ACC112 (cell line): ENCODE results near the gene GALT.

ENCODE experiments used
- H2AFZ ChIP-seq: fragments of 200-600 bp; sonication (generic); one replicate; pipeline ENCODE4 v1.6.0; 2017; ENCODE audit warnings: antibody characterized with exemption, low read length; ENCODE audit not compliant: unreplicated experiment
- H3K27ac ChIP-seq: fragments of 200-600 bp; sonication (generic); 2 replicates; pipeline ENCODE4 v1.5.1; 2014; ENCODE audit warnings: low read depth, mild to moderate bottlenecking, antibody characterized with exemption, low read length, moderate library complexity
- H3K27me3 ChIP-seq: fragments of 200-600 bp; sonication (generic); 2 replicates; pipeline ENCODE4 v1.6.1; 2014; ENCODE audit warnings: mild to moderate bottlenecking, antibody characterized with exemption, low read length, moderate library complexity, mixed read lengths; ENCODE audit not compliant: insufficient read depth
- H3K36me3 ChIP-seq: fragments of 200-600 bp; sonication (generic); 2 replicates; pipeline ENCODE4 v1.6.1; 2016; ENCODE audit warnings: mild to moderate bottlenecking, antibody characterized with exemption, low read length, moderate library complexity, mixed read lengths; ENCODE audit not compliant: insufficient read depth
- H3K4me1 ChIP-seq: fragments of 200-600 bp; sonication (generic); one replicate; pipeline ENCODE4 v1.6.1; 2016; ENCODE audit warnings: low read length, mixed read lengths; ENCODE audit not compliant: insufficient read depth, unreplicated experiment, control insufficient read depth
- H3K4me3 ChIP-seq: fragments of 200-600 bp; sonication (generic); 2 replicates; pipeline ENCODE4 v1.5.1; 2014; ENCODE audit warnings: mild to moderate bottlenecking, low read depth, low read length
- H3K79me2 ChIP-seq: fragments of 200-600 bp; sonication (generic); one replicate; pipeline ENCODE4 v1.6.0; 2016; ENCODE audit warnings: low read length; ENCODE audit not compliant: control insufficient read depth, unreplicated experiment, insufficient read depth

GALT gene

DNA sequence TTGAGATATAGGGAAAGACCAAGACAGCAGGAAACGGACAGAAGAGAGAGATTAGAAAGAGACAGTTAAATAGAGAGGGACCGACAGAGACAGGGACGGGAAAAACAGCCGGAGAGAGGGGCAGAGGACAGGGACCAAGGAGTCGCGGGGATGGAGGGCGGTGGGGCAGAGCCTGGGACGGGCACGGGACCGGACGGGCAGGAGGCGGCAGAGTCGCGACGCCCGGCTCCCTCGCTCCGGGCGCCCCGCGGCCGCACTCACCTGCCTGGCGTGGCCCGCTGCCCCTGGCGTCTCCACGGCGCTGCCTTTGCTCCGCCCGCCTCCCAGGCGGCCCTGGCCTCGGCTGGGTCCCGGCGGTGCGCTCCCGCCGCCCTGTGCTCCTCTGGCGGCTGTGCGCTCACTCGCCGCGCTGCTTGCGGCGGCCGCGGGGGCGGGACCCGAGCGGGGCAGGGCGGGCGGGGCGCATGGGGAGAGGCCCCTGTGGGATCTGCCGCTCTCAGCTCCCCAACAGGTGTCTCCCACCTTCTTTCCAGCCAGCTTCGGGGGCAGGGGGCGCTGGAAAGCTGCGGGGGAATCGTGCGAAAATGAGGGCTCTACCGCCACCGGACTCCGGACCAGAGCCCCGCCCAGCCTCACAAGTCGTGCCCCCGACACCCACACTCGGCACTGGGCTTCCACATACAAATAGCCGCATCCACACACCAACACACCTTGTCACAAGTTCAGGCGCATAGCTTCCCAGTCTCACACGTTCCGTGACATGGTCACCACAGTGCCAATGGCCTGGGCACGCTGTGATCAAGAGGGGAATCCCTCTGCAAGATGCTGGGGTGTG is 17.6 kb upstream of the GALT start, which contains the start of gene ARID3C:
Gene ARID3C (minus strand): TSS at position 411 of the 835 bp plus-strand sequence. CDS start 1,052 bp downstream, outside the sequence.
- no peak within 1 kb of the TSS for H3K27ac ChIP-seq
- no peaks in the 10 kb centered on the region for H3K79me2 ChIP-seq
- H2AFZ ChIP-seq, result peak within 1 kb of the TSS; percentile 32
- H3K4me3 ChIP-seq, result peak within 1 kb of the TSS; percentile 69
- H3K4me1 ChIP-seq, result peaks cover 4% of the 10 kb centered on the region
- H3K27me3 ChIP-seq, result peaks cover 65% of the 10 kb centered on the region
- no peaks in the 10 kb centered on the region for H3K36me3 ChIP-seq

GRCh38 chr9:34629491-34629808 is 17.0 kb upstream of the GALT start:
- Histone ChIP-seq H3K27ac (no peak overlapping the region), H2AFZ (no peak overlapping the region), H3K36me3 (no peaks in the 10 kb centered on the region), H3K79me2 (no peaks in the 10 kb centered on the region), H3K27me3 (peaks cover 59% of the 10 kb centered on the region), H3K4me3 (peak overlapping the region; percentile 69), H3K4me1 (peaks cover 4% of the 10 kb centered on the region)

- peaks cover 48% of the 10 kb centered on the region for H3K27me3 ChIP-seq
Measured at GRCh38 chr9:34630402-34631154, 15.9 kb upstream of the GALT start.

DNA sequence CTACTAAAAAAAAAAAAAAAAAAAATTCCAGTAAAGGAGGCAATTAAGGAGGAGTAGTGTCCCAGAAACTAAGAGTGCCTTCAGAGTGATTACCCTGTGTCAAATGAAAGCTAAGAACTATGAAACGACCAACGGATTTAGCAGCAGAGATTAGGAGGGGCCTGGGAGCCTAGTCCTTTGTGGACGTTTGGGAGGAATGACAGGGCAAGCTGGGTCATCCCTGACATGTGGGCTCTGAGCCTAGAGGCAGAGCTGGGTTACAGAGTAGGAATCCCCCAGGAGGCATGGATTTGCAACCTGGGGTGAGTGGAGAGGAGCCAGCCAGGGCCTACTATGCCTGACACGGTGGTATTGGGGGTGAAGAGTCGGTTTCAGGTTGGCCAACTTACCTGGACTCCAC is 13.3 kb upstream of the GALT start:
- no peak overlapping the region for H3K4me3 ChIP-seq
- no peaks in the 10 kb centered on the region for H3K36me3 ChIP-seq
- H3K27me3 ChIP-seq, result peaks cover 23% of the 10 kb centered on the region
- peaks cover 15% of the 10 kb centered on the region for H3K4me1 ChIP-seq
- peaks cover 23% of the 10 kb centered on the region for H3K79me2 ChIP-seq
- H3K27ac ChIP-seq, result no peak overlapping the region
- no peak overlapping the region for H2AFZ ChIP-seq

More at GRCh38 chr9:34630402-34631154, 15.9 kb upstream of the GALT start:
- H3K4me3 ChIP-seq, result no peak overlapping the region
- peaks cover 8% of the 10 kb centered on the region for H3K4me1 ChIP-seq
- H3K79me2 ChIP-seq, result peaks cover 5% of the 10 kb centered on the region
- H3K36me3 ChIP-seq, result no peaks in the 10 kb centered on the region
- H2AFZ ChIP-seq, result no peak overlapping the region
- no peak overlapping the region for H3K27ac ChIP-seq

- H2AFZ ChIP-seq, result no peak overlapping the region
- peaks cover 15% of the 10 kb centered on the region for H3K27me3 ChIP-seq
- H3K27ac ChIP-seq, result no peak overlapping the region
- H3K79me2 ChIP-seq, result peaks cover 23% of the 10 kb centered on the region
- no peaks in the 10 kb centered on the region for H3K36me3 ChIP-seq
- H3K4me3 ChIP-seq, result no peak overlapping the region
- H3K4me1 ChIP-seq, result peaks cover 15% of the 10 kb centered on the region
Measured at GRCh38 chr9:34633851-34634550, 12.5 kb upstream of the GALT start.

GRCh38 chr9:34634551-34635248 is 11.8 kb upstream of the GALT start:
- Histone ChIP-seq H3K36me3 (no peaks in the 10 kb centered on the region), H3K4me1 (peaks cover 15% of the 10 kb centered on the region), H2AFZ (no peak overlapping the region), H3K27ac (no peak overlapping the region), H3K79me2 (peaks cover 23% of the 10 kb centered on the region), H3K4me3 (no peak overlapping the region; the same call in 1 of the 2 replicates), H3K27me3 (peaks cover 8% of the 10 kb centered on the region)

- H3K27ac ChIP-seq, result no peak overlapping the region
- H3K36me3 ChIP-seq, result no peaks in the 10 kb centered on the region
- H3K4me3 ChIP-seq, result peak overlapping the region; percentile 98
- H3K27me3 ChIP-seq, result no peaks in the 10 kb centered on the region
- H3K79me2 ChIP-seq, result peaks cover 23% of the 10 kb centered on the region
- no peak overlapping the region for H2AFZ ChIP-seq
- peaks cover 15% of the 10 kb centered on the region for H3K4me1 ChIP-seq
Measured at GRCh38 chr9:34635556-34635955, 10.9 kb upstream of the GALT start.

- H3K4me3 ChIP-seq, result peak overlapping the region; percentile 98
- no peaks in the 10 kb centered on the region for H3K36me3 ChIP-seq
- peak overlapping the region; percentile 79 for H2AFZ ChIP-seq
- H3K27me3 ChIP-seq, result no peaks in the 10 kb centered on the region
- H3K4me1 ChIP-seq, result peaks cover 18% of the 10 kb centered on the region
- H3K79me2 ChIP-seq, result peaks cover 23% of the 10 kb centered on the region
- H3K27ac ChIP-seq, result peak overlapping the region; percentile 2; the same call in 1 of the 2 replicates
Measured at GRCh38 chr9:34636791-34637355, 9.6 kb upstream of the GALT start.

DNA sequence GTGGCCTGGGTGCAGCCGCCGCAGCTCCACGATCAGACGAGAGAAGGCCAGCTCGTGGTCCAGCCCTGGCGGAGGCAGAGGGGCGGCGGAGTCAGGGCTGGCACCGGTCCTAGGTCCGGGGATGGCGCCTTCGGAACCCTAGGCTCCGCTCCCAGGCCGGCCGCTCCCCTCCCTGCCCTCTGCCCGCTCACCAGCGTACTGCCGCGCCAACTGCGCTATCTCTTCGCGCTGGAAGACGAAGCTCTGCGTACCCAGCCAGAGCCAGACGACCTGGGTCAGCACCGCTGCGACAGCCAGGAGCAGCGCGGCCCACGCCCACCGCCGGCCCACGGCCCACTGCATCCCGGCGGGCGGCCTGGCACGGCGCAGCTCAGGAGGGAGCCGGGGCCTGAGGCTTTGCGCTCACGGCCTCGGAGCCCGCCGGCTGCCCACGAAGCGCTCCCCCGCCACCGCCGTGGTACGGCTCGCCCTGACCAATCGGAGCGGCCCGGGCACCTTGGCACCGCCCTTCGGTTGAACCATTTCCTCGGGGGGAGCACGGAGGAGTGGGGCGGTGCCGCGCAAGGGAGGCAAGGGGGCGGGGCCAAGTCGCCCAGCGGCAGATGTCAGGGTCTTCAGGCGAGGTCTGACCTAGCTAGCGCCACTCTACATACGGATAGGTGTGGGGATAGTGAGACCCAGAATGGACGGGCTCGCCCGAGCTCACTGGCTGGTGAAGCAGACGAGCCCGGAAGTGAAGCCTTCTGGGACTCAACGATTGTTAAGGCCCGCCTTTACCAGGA is 8.9 kb upstream of the GALT start, which contains the start of gene SIGMAR1:
Gene SIGMAR1 (minus strand): TSS at position 432 of the 782 bp plus-strand sequence. CDS start 90 bp downstream, at position 342.
- peak within 1 kb of the TSS; percentile 2; the same call in 1 of the 2 replicates for H3K27ac ChIP-seq
- peak within 1 kb of the TSS; percentile 98 for H3K4me3 ChIP-seq
- peak within 1 kb of the TSS; percentile 91 for H2AFZ ChIP-seq
- peaks cover 23% of the 10 kb centered on the region for H3K79me2 ChIP-seq
- H3K36me3 ChIP-seq, result no peaks in the 10 kb centered on the region
- peaks cover 18% of the 10 kb centered on the region for H3K4me1 ChIP-seq
- no peaks in the 10 kb centered on the region for H3K27me3 ChIP-seq
